ENCODE results near the gene PGLYRP2.
"Not testable (repeated sequence)": the region's sequence is repeated elsewhere in the genome, so short reads cannot be mapped to it uniquely, and the experiment has no call there.

- TF ChIP-seq CTCF (IDR thresholded peaks at IDR 0.05; ENCODE audit: poor library complexity); EZH2 (IDR thresholded peaks at IDR 0.05; ENCODE audit: borderline replicate concordance); EZH2phosphoT487 (IDR thresholded peaks at IDR 0.05; ENCODE audit: low read depth, severe bottlenecking, unreplicated experiment): not testable (repeated sequence)
Observed at GRCh38 chr19:15515227-15515625, 35.9 kb upstream of the PGLYRP2 start.

All from hepatocyte (in vitro differentiated cells).